Measurements from ENCODE around the gene RNASE8. TPM values are rescaled to one million over a fixed set of nuclear protein-coding genes. Genes with fewer than 3 reads are reported as not detected.

RNASE8 gene
- total and polyA plus RNA-seq, 4 experiments from 2014 or later: not detected

DNA sequence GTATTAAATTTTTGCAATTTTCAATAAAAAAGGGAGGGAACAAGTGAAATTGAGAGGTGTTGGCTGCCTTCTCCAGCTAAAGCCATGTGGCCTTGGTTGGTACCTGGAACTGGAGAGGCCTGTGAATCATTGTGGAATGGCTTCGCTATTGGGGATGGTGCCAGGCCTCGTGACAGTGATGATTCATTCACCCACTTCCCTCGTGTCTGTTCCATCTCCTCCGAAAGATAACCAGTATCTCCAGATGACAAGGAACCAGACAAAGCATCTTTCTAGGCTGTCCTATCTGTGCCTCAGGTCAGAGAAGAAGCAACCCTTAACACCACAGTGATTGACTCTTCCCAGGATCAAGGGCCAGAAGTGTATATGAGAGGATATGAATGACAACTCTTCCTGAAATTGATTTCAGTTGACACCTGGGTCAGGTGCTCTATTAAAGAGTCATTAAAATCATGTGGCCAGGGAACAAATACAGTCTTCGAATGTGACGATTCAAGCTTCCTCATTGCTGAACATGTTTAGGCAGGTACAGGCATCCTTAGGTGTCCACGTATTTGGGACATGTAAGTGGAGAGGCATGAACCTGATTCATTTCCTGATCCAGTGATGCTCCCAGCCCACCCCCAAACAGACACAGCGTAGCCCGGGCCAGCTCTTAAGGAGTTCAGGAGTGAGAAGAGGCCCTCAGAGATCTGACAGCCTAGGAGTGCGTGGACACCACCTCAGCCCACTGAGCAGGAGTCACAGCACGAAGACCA is 15.8 kb upstream of the RNASE8 start, which contains the start of gene RNASE7:
Gene RNASE7 (plus strand): TSS at position 687 of the 758 bp plus-strand sequence. CDS start 631 bp downstream, outside the sequence.
- Mint-ChIP-seq H3K27ac (peak within 1 kb of the TSS in 4 of 7 donors; percentile 58 to 73 (median 68)), H3K4me3 (peak within 1 kb of the TSS in 1 of 8 donors; percentile 3), H3K36me3 (no peaks in the 10 kb centered on the region), H3K9me3 (no peaks in the 10 kb centered on the region), H3K27me3 (no peaks in the 10 kb centered on the region), H3K4me1 (peaks cover 11 to 40% (median 18%) of the 10 kb centered on the region in 4 donors)
- POLR2A ChIA-PET (ENCODE audit: partially characterized antibody): no interaction called here
- CTCF ChIA-PET (ENCODE audit: partially characterized antibody): interaction anchor here (0.6 to 6.9 kb wide), 3 partner anchors 10 to 30 kb away, joined by 3 to 349 read pairs (median 3); no protein-coding TSS in a partner anchor
- no peaks in the 10 kb centered on the region for H3K27me3 ChIP-seq (ENCODE audit: insufficient read depth, low read length)
- no peaks in the 10 kb centered on the region for H3K36me3 ChIP-seq (ENCODE audit: insufficient read depth, low read length)
- intact Hi-C loops (cut with micrococcal nuclease): no loop called here
- H3K4me1 ChIP-seq (ENCODE audit: insufficient read depth, low read length): peaks cover 18% of the 10 kb centered on the region
- H3K27ac ChIP-seq (ENCODE audit: low read depth, low read length): no peak within 1 kb of the TSS
- H3K4me3 ChIP-seq (ENCODE audit: low read length in 2 of 2): no peak within 1 kb of the TSS
- no peak for DNase-seq
- H3K9me3 ChIP-seq (ENCODE audit: control insufficient read depth in 1 of 2, low read length in 2 of 2): no peaks in the 10 kb centered on the region

DNA sequence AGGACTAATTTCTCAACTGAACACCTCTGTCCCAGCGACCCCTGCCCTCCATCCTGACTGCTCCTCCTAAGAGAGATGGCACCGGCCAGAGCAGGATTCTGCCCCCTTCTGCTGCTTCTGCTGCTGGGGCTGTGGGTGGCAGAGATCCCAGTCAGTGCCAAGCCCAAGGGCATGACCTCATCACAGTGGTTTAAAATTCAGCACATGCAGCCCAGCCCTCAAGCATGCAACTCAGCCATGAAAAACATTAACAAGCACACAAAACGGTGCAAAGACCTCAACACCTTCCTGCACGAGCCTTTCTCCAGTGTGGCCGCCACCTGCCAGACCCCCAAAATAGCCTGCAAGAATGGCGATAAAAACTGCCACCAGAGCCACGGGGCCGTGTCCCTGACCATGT is 14.7 kb upstream of the RNASE8 start:
- ChIA-PET POLR2A (ENCODE audit: partially characterized antibody) (interaction anchor here (2.4 kb wide), 1 partner anchor 28 kb away, joined by 7 read pairs; no protein-coding TSS in a partner anchor), CTCF (ENCODE audit: partially characterized antibody) (interaction anchor here (1.6 to 6.9 kb wide), 5 partner anchors 10 to 62 kb away, joined by 4 to 349 read pairs (median 5); no protein-coding TSS in a partner anchor)
- Mint-ChIP-seq H3K36me3 (no peaks in the 10 kb centered on the region), H3K9me3 (no peaks in the 10 kb centered on the region), H3K27me3 (no peaks in the 10 kb centered on the region), H3K4me1 (peaks cover 11 to 40% (median 18%) of the 10 kb centered on the region in 4 donors), H3K27ac (peak overlapping the region in 3 of 7 donors; percentile 58 to 72 (median 65)), H3K4me3 (no peak overlapping the region)
- no peaks in the 10 kb centered on the region for H3K9me3 ChIP-seq (ENCODE audit: control insufficient read depth in 1 of 2, low read length in 2 of 2)
- intact Hi-C loops (cut with micrococcal nuclease): no loop called here
- no peak overlapping the region for H3K27ac ChIP-seq (ENCODE audit: low read depth, low read length)
- H3K27me3 ChIP-seq (ENCODE audit: insufficient read depth, low read length): peaks cover 1% of the 10 kb centered on the region
- no peaks in the 10 kb centered on the region for H3K36me3 ChIP-seq (ENCODE audit: insufficient read depth, low read length)
- no peak overlapping the region for H3K4me3 ChIP-seq (ENCODE audit: low read length in 2 of 2)
- no peak for DNase-seq
- H3K4me1 ChIP-seq (ENCODE audit: insufficient read depth, low read length): peaks cover 18% of the 10 kb centered on the region

DNA sequence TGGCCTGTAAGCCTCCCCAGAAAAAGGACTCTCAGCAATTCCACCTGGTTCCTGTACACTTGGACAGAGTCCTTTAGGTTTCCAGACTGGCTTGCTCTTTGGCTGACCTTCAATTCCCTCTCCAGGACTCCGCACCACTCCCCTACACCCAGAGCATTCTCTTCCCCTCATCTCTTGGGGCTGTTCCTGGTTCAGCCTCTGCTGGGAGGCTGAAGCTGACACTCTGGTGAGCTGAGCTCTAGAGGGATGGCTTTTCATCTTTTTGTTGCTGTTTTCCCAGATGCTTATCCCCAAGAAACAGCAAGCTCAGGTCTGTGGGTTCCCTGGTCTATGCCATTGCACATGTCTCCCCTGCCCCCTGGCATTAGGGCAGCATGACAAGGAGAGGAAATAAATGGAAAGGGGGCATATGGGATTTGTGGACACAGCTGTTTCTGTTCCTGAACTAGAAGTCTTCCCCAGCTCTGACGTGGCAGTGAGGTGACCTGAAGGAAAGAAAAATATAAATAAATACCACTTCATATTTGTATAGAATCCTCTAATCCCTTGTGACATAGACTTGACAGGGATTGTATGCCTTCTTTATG is 14.1 kb upstream of the RNASE8 start:
- H3K36me3 ChIP-seq (ENCODE audit: insufficient read depth, low read length): no peaks in the 10 kb centered on the region
- Mint-ChIP-seq H3K27ac (peak overlapping the region in 3 of 7 donors; percentile 45 to 72 (median 69)), H3K27me3 (no peaks in the 10 kb centered on the region), H3K4me3 (peak overlapping the region in 1 of 8 donors; percentile 13), H3K36me3 (no peaks in the 10 kb centered on the region), H3K4me1 (peaks cover 11 to 40% (median 18%) of the 10 kb centered on the region in 4 donors), H3K9me3 (no peaks in the 10 kb centered on the region)
- DNase-seq: no peak
- H3K4me1 ChIP-seq (ENCODE audit: insufficient read depth, low read length): peaks cover 18% of the 10 kb centered on the region
- POLR2A ChIA-PET (ENCODE audit: partially characterized antibody): interaction anchor here (0.6 to 2.4 kb wide), 4 partner anchors 19 to 413 kb away, joined by 3 to 7 read pairs (median 6); partner anchors contain the start of gene NDRG2
- CTCF ChIA-PET (ENCODE audit: partially characterized antibody): interaction anchor here (0.6 to 6.9 kb wide), 9 partner anchors 8 to 62 kb away, joined by 3 to 349 read pairs (median 4); partner anchors contain the start of gene TMEM253
- intact Hi-C loops (cut with micrococcal nuclease): no loop called here
- H3K27me3 ChIP-seq (ENCODE audit: insufficient read depth, low read length): peaks cover 3% of the 10 kb centered on the region
- H3K4me3 ChIP-seq (ENCODE audit: low read length in 2 of 2): no peak overlapping the region
- H3K9me3 ChIP-seq (ENCODE audit: control insufficient read depth in 1 of 2, low read length in 2 of 2): no peaks in the 10 kb centered on the region
- H3K27ac ChIP-seq (ENCODE audit: low read depth, low read length): no peak overlapping the region

DNA sequence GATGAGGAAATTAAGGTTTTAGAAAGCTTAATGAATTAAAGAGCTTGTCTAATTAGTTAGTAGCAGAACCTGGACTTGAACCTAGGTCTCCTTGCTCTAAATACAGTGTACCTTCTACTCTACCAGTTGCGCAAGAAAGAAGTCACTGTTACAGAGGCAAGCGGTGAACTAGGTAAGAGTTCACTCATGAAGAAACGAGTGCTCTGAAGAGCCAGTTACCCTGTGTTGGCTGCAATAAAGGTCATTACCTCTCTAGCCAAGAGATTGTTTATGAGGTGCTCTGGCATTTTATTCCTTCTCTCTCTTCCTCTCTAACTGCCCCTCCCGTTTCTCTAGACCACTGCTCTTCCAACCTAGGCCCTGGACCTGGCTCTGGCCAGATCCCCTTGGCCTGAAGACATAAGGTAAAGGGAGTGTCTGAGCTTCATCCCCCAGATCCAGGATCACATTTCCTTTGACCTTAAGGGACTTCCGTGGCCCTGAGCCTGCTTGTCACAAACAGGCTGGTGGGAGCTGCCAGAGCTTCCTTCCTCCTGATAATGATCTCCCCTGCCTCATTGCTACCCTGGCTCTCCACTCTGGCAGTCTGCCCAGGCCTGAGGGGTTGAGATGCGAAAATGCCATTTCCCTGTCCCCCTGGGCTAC is 13.5 kb upstream of the RNASE8 start:
- DNase-seq: peak; percentile 12 to 47 (median 26)
- intact Hi-C loops (cut with micrococcal nuclease): no loop called here
- Mint-ChIP-seq H3K4me1 (peaks cover 11 to 40% (median 18%) of the 10 kb centered on the region in 4 donors), H3K27ac (peak overlapping the region; percentile 38 to 90 (median 75)), H3K4me3 (peak overlapping the region in 7 of 8 donors; percentile 15 to 61 (median 53)), H3K27me3 (peaks cover 0 to 1% of the 10 kb centered on the region in 2 donors), H3K9me3 (no peaks in the 10 kb centered on the region), H3K36me3 (no peaks in the 10 kb centered on the region)
- ChIA-PET POLR2A (ENCODE audit: partially characterized antibody) (interaction anchor here (0.6 to 2.4 kb wide), 5 partner anchors 20 to 412 kb away, joined by 3 to 7 read pairs (median 6); partner anchors contain the start of gene NDRG2), CTCF (ENCODE audit: partially characterized antibody) (interaction anchor here (0.6 to 6.9 kb wide), 9 partner anchors 9 to 61 kb away, joined by 3 to 349 read pairs (median 4); partner anchors contain the start of gene TMEM253)
- no peak overlapping the region for H3K27ac ChIP-seq (ENCODE audit: low read depth, low read length)
- H3K9me3 ChIP-seq (ENCODE audit: control insufficient read depth in 1 of 2, low read length in 2 of 2): no peaks in the 10 kb centered on the region
- no peaks in the 10 kb centered on the region for H3K36me3 ChIP-seq (ENCODE audit: insufficient read depth, low read length)
- peaks cover 3% of the 10 kb centered on the region for H3K27me3 ChIP-seq (ENCODE audit: insufficient read depth, low read length)
- no peak overlapping the region for H3K4me3 ChIP-seq (ENCODE audit: low read length in 2 of 2)
- H3K4me1 ChIP-seq (ENCODE audit: insufficient read depth, low read length): peaks cover 18% of the 10 kb centered on the region

DNA sequence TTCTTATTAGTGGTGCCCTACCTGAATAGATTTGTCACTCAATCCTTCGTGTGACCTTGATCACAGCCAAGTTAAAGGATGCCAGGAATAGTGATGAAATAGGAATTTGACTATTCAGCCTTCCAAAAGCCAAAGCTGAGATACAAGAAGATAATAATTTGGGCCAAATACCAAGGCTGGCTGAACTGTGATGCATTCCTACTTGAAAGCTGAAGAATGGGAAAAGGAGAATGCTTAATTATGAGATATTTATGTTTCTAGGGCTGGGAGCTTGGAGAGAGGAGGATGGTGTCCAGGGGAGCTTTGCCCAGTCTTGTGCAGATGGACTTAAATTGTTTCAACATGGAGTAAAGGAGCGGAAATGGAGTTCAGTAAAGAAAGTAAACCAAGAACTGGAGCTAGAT is 10.2 kb upstream of the RNASE8 start:
- Mint-ChIP-seq H3K9me3 (no peaks in the 10 kb centered on the region), H3K27me3 (peaks cover 0 to 8% of the 10 kb centered on the region in 2 donors), H3K36me3 (no peaks in the 10 kb centered on the region), H3K4me1 (peaks cover 11 to 28% (median 18%) of the 10 kb centered on the region in 4 donors), H3K4me3 (no peak overlapping the region), H3K27ac (no peak overlapping the region)
- Histone ChIP-seq H3K4me1 (ENCODE audit: insufficient read depth, low read length) (peaks cover 18% of the 10 kb centered on the region), H3K4me3 (ENCODE audit: low read length in 2 of 2) (no peak overlapping the region), H3K27me3 (ENCODE audit: insufficient read depth, low read length) (peaks cover 3% of the 10 kb centered on the region), H3K36me3 (ENCODE audit: insufficient read depth, low read length) (no peaks in the 10 kb centered on the region), H3K27ac (ENCODE audit: low read depth, low read length) (no peak overlapping the region), H3K9me3 (ENCODE audit: control insufficient read depth in 1 of 2, low read length in 2 of 2) (no peaks in the 10 kb centered on the region)
- no peak for DNase-seq
- intact Hi-C loops (cut with micrococcal nuclease): no loop called here
- POLR2A ChIA-PET (ENCODE audit: partially characterized antibody): interaction anchor here (0.9 kb wide), 1 partner anchor 57 kb away, joined by 4 read pairs; no protein-coding TSS in a partner anchor
- CTCF ChIA-PET (ENCODE audit: partially characterized antibody): interaction anchor here (0.6 to 3.9 kb wide), 8 partner anchors 14 to 231 kb away, joined by 3 to 36 read pairs (median 6); no protein-coding TSS in a partner anchor

DNA sequence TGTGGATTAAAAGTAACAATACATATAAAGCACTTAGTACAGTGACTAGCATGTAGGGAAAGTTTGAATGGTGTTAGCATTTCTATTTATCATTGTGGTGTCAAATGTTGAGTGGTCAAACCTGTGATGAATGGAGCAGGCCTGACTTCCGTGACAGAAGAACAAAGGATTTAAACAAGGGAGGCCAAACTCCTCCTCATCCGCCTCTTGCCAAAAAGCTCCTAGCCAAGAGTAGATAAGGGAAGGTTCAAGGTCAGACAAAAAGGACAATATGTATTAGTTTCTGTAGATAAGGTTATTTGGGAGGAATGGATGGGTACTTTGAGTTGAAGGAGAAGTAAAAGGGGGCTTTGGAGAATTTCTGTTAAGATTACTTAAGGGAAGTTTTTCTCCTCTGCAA is 9.0 kb upstream of the RNASE8 start:
- POLR2A ChIA-PET (ENCODE audit: partially characterized antibody): interaction anchor here (0.9 kb wide), 1 partner anchor 56 kb away, joined by 4 read pairs; no protein-coding TSS in a partner anchor
- CTCF ChIA-PET (ENCODE audit: partially characterized antibody): interaction anchor here (1.1 to 3.9 kb wide), 4 partner anchors 12 to 56 kb away, joined by 3 to 36 read pairs (median 8); no protein-coding TSS in a partner anchor
- no peaks in the 10 kb centered on the region for H3K36me3 Mint-ChIP-seq

More for the DNA sequence above, 9.0 kb upstream of the RNASE8 start:
- intact Hi-C loops (cut with micrococcal nuclease): no loop called here
- H3K27me3 Mint-ChIP-seq: peaks cover 3 to 8% of the 10 kb centered on the region in 2 donors
- DNase-seq: no peak
- no peaks in the 10 kb centered on the region for H3K9me3 Mint-ChIP-seq
- H3K27ac Mint-ChIP-seq: no peak overlapping the region
- Histone ChIP-seq H3K36me3 (ENCODE audit: insufficient read depth, low read length) (no peaks in the 10 kb centered on the region), H3K27me3 (ENCODE audit: insufficient read depth, low read length) (peaks cover 3% of the 10 kb centered on the region), H3K27ac (ENCODE audit: low read depth, low read length) (no peak overlapping the region), H3K4me1 (ENCODE audit: insufficient read depth, low read length) (peaks cover 14% of the 10 kb centered on the region), H3K9me3 (ENCODE audit: control insufficient read depth in 1 of 2, low read length in 2 of 2) (no peaks in the 10 kb centered on the region), H3K4me3 (ENCODE audit: low read length in 2 of 2) (no peak overlapping the region)
- H3K4me3 Mint-ChIP-seq: no peak overlapping the region
- peaks cover 8 to 17% (median 12%) of the 10 kb centered on the region in 4 donors for H3K4me1 Mint-ChIP-seq

Data from CD4-positive, alpha-beta memory T cell (primary cell).